Epithelial cell of esophagus (primary cell): Measurements from ENCODE around the gene AHCYL2.

Experiments used
- DNase-seq: peaks from one replicate; pipeline ENCODE4 v3.0.0; 2010; ENCODE audit warnings: low read depth
- H3K4me3 ChIP-seq: 2 replicates; pipeline ENCODE4 v1.5.1; 2011; ENCODE audit warnings: mild to moderate bottlenecking, low read length, control low read depth
- CTCF ChIP-seq: IDR thresholded peaks from 2 replicates; pipeline ENCODE4 v1.5.1; 2011; ENCODE audit warnings: low read depth, mild to moderate bottlenecking, low read length, control low read depth, inconsistent platforms; ENCODE audit not compliant: insufficient read depth; ENCODE audit errors: missing control alignments

The AHCYL2 gene

GRCh38 chr7:129265328-129265727, 40.5 kb downstream of the AHCYL2 start:
- H3K4me3 ChIP-seq: no peak overlapping the region
- TF ChIP-seq CTCF: no peak

GRCh38 chr7:129266181-129266580, 41.4 kb downstream of the AHCYL2 start:
- no peak for TF ChIP-seq CTCF
- peak; percentile 80 for DNase-seq
- H3K4me3 ChIP-seq: no peak overlapping the region

More at GRCh38 chr7:129265328-129265727, 40.5 kb downstream of the AHCYL2 start:
- DNase-seq: no peak

- no peak overlapping the region for H3K4me3 ChIP-seq
- no peak for TF ChIP-seq CTCF
- no peak for DNase-seq
Observed at GRCh38 chr7:129270077-129270476, 45.2 kb downstream of the AHCYL2 start.

GRCh38 chr7:129271500-129272355, 46.9 kb downstream of the AHCYL2 start:
- peak; percentile 78 for DNase-seq
- TF ChIP-seq CTCF: peak; percentile 85
- H3K4me3 ChIP-seq: no peak overlapping the region

- no peak for DNase-seq
- H3K4me3 ChIP-seq: no peak overlapping the region
- no peak for TF ChIP-seq CTCF
Observed at GRCh38 chr7:129273936-129274335, 49.1 kb downstream of the AHCYL2 start.

GRCh38 chr7:129277629-129278028, 52.8 kb downstream of the AHCYL2 start:
- no peak for TF ChIP-seq CTCF
- H3K4me3 ChIP-seq: no peak overlapping the region

GRCh38 chr7:129278688-129279087, 53.9 kb downstream of the AHCYL2 start:
- TF ChIP-seq CTCF: no peak
- no peak for DNase-seq
- H3K4me3 ChIP-seq: no peak overlapping the region

More at GRCh38 chr7:129277629-129278028, 52.8 kb downstream of the AHCYL2 start:
- DNase-seq: no peak
